HCT116 (cell line): Measurements from ENCODE around the gene ESRRG. TPM values are rescaled to one million over a fixed set of nuclear protein-coding genes. Genes with fewer than 3 reads are reported as not detected.

Experiments
- ATAC-seq: fragments of 200-7000 bp; cut with Tn5 transposase; 2 replicates; pipeline ENCODE4 v1.9.1; 2020; ENCODE audit warnings: mild to moderate bottlenecking, moderate library complexity
- BruUV-seq: library from RNA; stranded (reverse); fragments of 400-500 nt; replicated peaks from 2 replicates; lab custom pipeline; 2021; lab: Mats Ljungman, UMichigan
- CTCF ChIA-PET: fragments of 300-600 bp; sonication (Branson Sonifier 250); formaldehyde crosslinking; loops from one replicate; lab custom pipeline; 2021; ENCODE audit warnings: antibody characterized with exemption; lab: Charles Lee
- POLR2A ChIA-PET: fragments of 300-600, 350-600 bp; sonication (Branson Sonifier 250); formaldehyde crosslinking; loops from one replicate; lab custom pipeline; 2021; ENCODE audit warnings: antibody characterized with exemption; lab: Charles Lee
- RAD21 ChIA-PET, 2 experiments: fragments of 300-600 bp; sonication (Branson Sonifier 250); formaldehyde crosslinking; loops; one replicate each; lab custom pipeline; 2023; ENCODE audit warnings: low total read pairs in 2 of 2; ENCODE audit not compliant: uncharacterized antibody in 2 of 2, unreplicated experiment in 2 of 2, low non-redundant PET in 1 of 2; lab: Charles Lee
- DNase-seq: peaks from one replicate; pipeline ENCODE4 v3.0.0-alpha.2; 2010; ENCODE audit warnings: low read depth, low spot score
- H2AFZ ChIP-seq: fragments of 200-600 bp; shearing (Covaris generic), sonication (generic); 2 replicates; pipeline ENCODE4 v1.6.1; 2017; ENCODE audit warnings: low read depth, mixed run types, mixed read lengths, antibody characterized with exemption, low read length; ENCODE audit not compliant: poor library complexity, severe bottlenecking
- H3K27ac ChIP-seq: 2 replicates; pipeline ENCODE4 v1.5.1; 2012; ENCODE audit warnings: low read depth, low read length
- H3K27me3 ChIP-seq: fragments of 200-600 bp; sonication (generic); 2 replicates; pipeline ENCODE4 v1.6.1; 2016; ENCODE audit warnings: mixed run types, low read length, mixed read lengths; ENCODE audit not compliant: insufficient read depth
- H3K36me3 ChIP-seq, 2 experiments: fragments of 200-500 bp in 1 of 2; fragments of 200-600 bp in 1 of 2; sonication (Bioruptor generic) in 1 of 2; sonication (generic) in 1 of 2; 2 replicates each; pipeline versions ENCODE4 v1.5.1 to v1.6.1; 2014 to 2016; ENCODE audit warnings: low read length in 2 of 2, inconsistent platforms in 1 of 2, mixed read lengths in 1 of 2, mixed run types in 1 of 2; ENCODE audit not compliant: insufficient read depth in 2 of 2, control insufficient read depth in 1 of 2
- H3K4me1 ChIP-seq, 2 experiments: fragments of 200-600 bp in 1 of 2; sonication (generic) in 1 of 2; 2 replicates each; pipeline versions ENCODE4 v1.5.1 to v1.6.1; 2012 to 2017; ENCODE audit warnings: low read length in 2 of 2, inconsistent platforms in 1 of 2, mild to moderate bottlenecking in 1 of 2, mixed read lengths in 1 of 2, mixed run types in 1 of 2, moderate library complexity in 1 of 2; ENCODE audit not compliant: insufficient read depth in 2 of 2, control insufficient read depth in 1 of 2
- H3K4me2 ChIP-seq: fragments of 200-600 bp; sonication (generic); 2 replicates; pipeline ENCODE4 v1.6.1; 2017; ENCODE audit warnings: mixed run types, low read length, mixed read lengths
- H3K4me3 ChIP-seq, 2 experiments: fragments of 200-600 bp in 1 of 2; sonication (generic) in 1 of 2; replicated peaks in 1 of 2; 2 replicates each; pipeline ENCODE4 v1.5.1; 2011 to 2016; ENCODE audit warnings: low read length in 2 of 2, control low read depth in 1 of 2, low read depth in 1 of 2, mild to moderate bottlenecking in 1 of 2, mixed read lengths in 1 of 2, mixed run types in 1 of 2
- H3K79me2 ChIP-seq: fragments of 200-600 bp; sonication (generic); 2 replicates; pipeline ENCODE4 v1.6.1; 2017; ENCODE audit warnings: mild to moderate bottlenecking, mixed run types, low read length, moderate library complexity, mixed read lengths; ENCODE audit not compliant: insufficient read depth
- H3K9ac ChIP-seq: fragments of 200-600 bp; sonication (generic); 2 replicates; pipeline ENCODE4 v1.6.1; 2016; ENCODE audit warnings: low read length, mixed read lengths
- H3K9me2 ChIP-seq: fragments of 200-600 bp; sonication (generic), shearing (Covaris generic); 2 replicates; pipeline ENCODE4 v1.6.1; 2017; ENCODE audit warnings: mixed run types, mild to moderate bottlenecking, moderate library complexity; ENCODE audit not compliant: insufficient read depth
- H3K9me3 ChIP-seq, 2 experiments: fragments of 200-500 bp in 1 of 2; fragments of 200-600 bp in 1 of 2; sonication (Bioruptor generic) in 1 of 2; sonication (generic) in 1 of 2; 2 replicates each; pipeline ENCODE4 v1.6.1; 2014 to 2017; ENCODE audit warnings: low read length in 2 of 2, mixed read lengths in 2 of 2, inconsistent platforms in 1 of 2, low read depth in 1 of 2, mild to moderate bottlenecking in 1 of 2, mixed run types in 1 of 2, moderate library complexity in 1 of 2; ENCODE audit not compliant: control insufficient read depth in 1 of 2, insufficient read depth in 1 of 2
- H4K20me1 ChIP-seq: fragments of 200-600 bp; sonication (generic), shearing (Covaris generic); 2 replicates; pipeline ENCODE4 v1.6.1; 2017; ENCODE audit warnings: mixed run types, mild to moderate bottlenecking, moderate library complexity; ENCODE audit not compliant: insufficient read depth
- EGR1 ChIP-seq: IDR thresholded peaks from 2 replicates; pipeline ENCODE4 v1.6.1; 2012; ENCODE audit warnings: low read depth
- ELF1 ChIP-seq: IDR thresholded peaks from 2 replicates; pipeline ENCODE4 v1.6.1; 2012; ENCODE audit warnings: low read depth, borderline replicate concordance
- EZH2phosphoT487 ChIP-seq: fragments of 200-600 bp; IDR thresholded peaks from 2 replicates; pipeline ENCODE4 v1.6.1; 2018; ENCODE audit warnings: antibody characterized with exemption, borderline replicate concordance
- SRF ChIP-seq: IDR thresholded peaks from 2 replicates; pipeline ENCODE4 v1.6.1; 2012; ENCODE audit warnings: low read depth
- TCF7L2 ChIP-seq: IDR thresholded peaks from 2 replicates; pipeline ENCODE4 v1.7.0; 2011; ENCODE audit warnings: borderline replicate concordance, inconsistent platforms; ENCODE audit not compliant: insufficient read depth, insufficient read length; ENCODE audit errors: extremely low read depth
- YY1 ChIP-seq: IDR thresholded peaks from 2 replicates; pipeline ENCODE4 v1.6.1; 2011; ENCODE audit warnings: low read length, low read depth, moderate library complexity, mild to moderate bottlenecking; ENCODE audit not compliant: insufficient replicate concordance; ENCODE audit errors: extremely low read depth
- ZFX ChIP-seq: fragments of 450-650 bp; IDR thresholded peaks from 2 replicates; pipeline ENCODE4 v1.6.1; 2017
- ZNF274 ChIP-seq: fragments of 200-500 bp; sonication (Bioruptor generic); IDR thresholded peaks from 2 replicates; pipeline ENCODE4 v1.6.1; 2014; ENCODE audit warnings: mild to moderate bottlenecking, low read depth, low read length, inconsistent platforms
- intact Hi-C: fragments of 100-400 bp; cut with micrococcal nuclease; formaldehyde crosslinking; loops from 2 replicates; pipeline ENCODE4 v1.10.0; 2022
- total RNA-seq: library from RNA; stranded (reverse); gene quantifications from one replicate; pipeline ENCODE4 v1.2.1, GENCODE V29; 2021; ENCODE audit not compliant: unreplicated experiment
- TF ChIP-seq, protein P1 (sequence below): IDR thresholded peaks from 2 replicates; pipeline ENCODE4 v1.6.1; 2012
- TF ChIP-seq, protein P2 (sequence below): IDR thresholded peaks from 2 replicates; pipeline ENCODE4 v1.6.1; 2011; ENCODE audit warnings: mild to moderate bottlenecking, low read length, moderate library complexity; ENCODE audit not compliant: insufficient replicate concordance; ENCODE audit errors: extremely low read depth
- TF ChIP-seq, protein P3 (sequence below), 3 experiments: fragments of 200-600 bp in 1 of 3; sonication (generic) in 1 of 3; IDR thresholded peaks in 2 of 3; conservative IDR thresholded peaks in 1 of 3; 2 replicates each; pipeline ENCODE4 v1.5.1; 2012 to 2017; ENCODE audit warnings: low read depth in 2 of 3, low read length in 2 of 3, antibody characterized with exemption in 1 of 3, borderline replicate concordance in 1 of 3, control low read depth in 1 of 3, mild to moderate bottlenecking in 1 of 3, mixed read lengths in 1 of 3, mixed run types in 1 of 3, moderate library complexity in 1 of 3; ENCODE audit not compliant: insufficient read depth in 1 of 3

Gene ESRRG
- total RNA-seq, 1 experiment from 2014 or later, result not detected

DNA sequence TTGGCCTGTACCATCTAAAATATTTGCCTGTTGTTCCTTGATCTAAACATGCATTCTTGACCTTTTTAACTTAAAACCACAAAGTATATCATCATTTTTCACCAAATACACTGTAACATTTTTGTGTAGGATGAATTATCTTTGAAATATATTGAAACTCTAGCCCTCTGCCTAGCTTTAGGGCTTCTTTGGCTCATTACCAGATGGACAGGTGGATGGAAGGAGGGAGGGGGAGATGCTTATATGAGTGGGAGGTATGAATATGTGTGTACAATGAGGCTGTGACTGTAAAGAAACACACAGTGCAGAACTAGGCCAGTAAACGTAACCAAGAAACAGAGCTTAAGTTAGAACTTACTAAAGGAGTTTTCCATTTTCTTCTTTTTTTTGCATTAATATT, 118.5 kb downstream of the ESRRG start:
- no peaks in the 10 kb centered on the region for H3K36me3 ChIP-seq
- no peak overlapping the region for H2AFZ ChIP-seq
- no peaks in the 10 kb centered on the region for H3K27me3 ChIP-seq
- H3K4me2 ChIP-seq, result no peak overlapping the region
- H3K79me2 ChIP-seq, result no peaks in the 10 kb centered on the region
- no peak for TF ChIP-seq SRF
- no peak for TF ChIP-seq EGR1
- TF ChIP-seq YY1, result no peak
- TF ChIP-seq EZH2phosphoT487, result no peak
- TF ChIP-seq, protein P1, sequence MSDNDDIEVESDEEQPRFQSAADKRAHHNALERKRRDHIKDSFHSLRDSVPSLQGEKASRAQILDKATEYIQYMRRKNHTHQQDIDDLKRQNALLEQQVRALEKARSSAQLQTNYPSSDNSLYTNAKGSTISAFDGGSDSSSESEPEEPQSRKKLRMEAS, result no peak
- TF ChIP-seq, protein P2, sequence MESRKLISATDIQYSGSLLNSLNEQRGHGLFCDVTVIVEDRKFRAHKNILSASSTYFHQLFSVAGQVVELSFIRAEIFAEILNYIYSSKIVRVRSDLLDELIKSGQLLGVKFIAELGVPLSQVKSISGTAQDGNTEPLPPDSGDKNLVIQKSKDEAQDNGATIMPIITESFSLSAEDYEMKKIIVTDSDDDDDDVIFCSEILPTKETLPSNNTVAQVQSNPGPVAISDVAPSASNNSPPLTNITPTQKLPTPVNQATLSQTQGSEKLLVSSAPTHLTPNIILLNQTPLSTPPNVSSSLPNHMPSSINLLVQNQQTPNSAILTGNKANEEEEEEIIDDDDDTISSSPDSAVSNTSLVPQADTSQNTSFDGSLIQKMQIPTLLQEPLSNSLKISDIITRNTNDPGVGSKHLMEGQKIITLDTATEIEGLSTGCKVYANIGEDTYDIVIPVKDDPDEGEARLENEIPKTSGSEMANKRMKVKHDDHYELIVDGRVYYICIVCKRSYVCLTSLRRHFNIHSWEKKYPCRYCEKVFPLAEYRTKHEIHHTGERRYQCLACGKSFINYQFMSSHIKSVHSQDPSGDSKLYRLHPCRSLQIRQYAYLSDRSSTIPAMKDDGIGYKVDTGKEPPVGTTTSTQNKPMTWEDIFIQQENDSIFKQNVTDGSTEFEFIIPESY, result no peak
- no peak for TF ChIP-seq ZFX
- TF ChIP-seq ZNF274, result no peak
- TF ChIP-seq, protein P3, sequence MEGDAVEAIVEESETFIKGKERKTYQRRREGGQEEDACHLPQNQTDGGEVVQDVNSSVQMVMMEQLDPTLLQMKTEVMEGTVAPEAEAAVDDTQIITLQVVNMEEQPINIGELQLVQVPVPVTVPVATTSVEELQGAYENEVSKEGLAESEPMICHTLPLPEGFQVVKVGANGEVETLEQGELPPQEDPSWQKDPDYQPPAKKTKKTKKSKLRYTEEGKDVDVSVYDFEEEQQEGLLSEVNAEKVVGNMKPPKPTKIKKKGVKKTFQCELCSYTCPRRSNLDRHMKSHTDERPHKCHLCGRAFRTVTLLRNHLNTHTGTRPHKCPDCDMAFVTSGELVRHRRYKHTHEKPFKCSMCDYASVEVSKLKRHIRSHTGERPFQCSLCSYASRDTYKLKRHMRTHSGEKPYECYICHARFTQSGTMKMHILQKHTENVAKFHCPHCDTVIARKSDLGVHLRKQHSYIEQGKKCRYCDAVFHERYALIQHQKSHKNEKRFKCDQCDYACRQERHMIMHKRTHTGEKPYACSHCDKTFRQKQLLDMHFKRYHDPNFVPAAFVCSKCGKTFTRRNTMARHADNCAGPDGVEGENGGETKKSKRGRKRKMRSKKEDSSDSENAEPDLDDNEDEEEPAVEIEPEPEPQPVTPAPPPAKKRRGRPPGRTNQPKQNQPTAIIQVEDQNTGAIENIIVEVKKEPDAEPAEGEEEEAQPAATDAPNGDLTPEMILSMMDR (IDR thresholded peaks at IDR 0.05 in 2 of 3, conservative IDR thresholded peaks at IDR 0.05 in 1 of 3; ENCODE audit: borderline replicate concordance in 1 of 3, insufficient read depth in 1 of 3, low read depth in 2 of 3, low read length in 2 of 3), result no peak
- no peak for TF ChIP-seq TCF7L2
- TF ChIP-seq ELF1, result no peak
- ChIA-PET POLR2A (no interaction called here), RAD21 (no interaction called here), CTCF (no interaction called here)
- DNase-seq (no peak), ATAC-seq (no peak)
- H3K4me3 ChIP-seq, result no peak overlapping the region
- intact Hi-C loops, result no loop called here
- no peaks in the 10 kb centered on the region for H3K9me2 ChIP-seq
- H4K20me1 ChIP-seq, result no peaks in the 10 kb centered on the region
- no peak overlapping the region for H3K27ac ChIP-seq
- peaks cover 0 to 3% of the 10 kb centered on the region in 2 experiments; a peak in 1 of 4 replicates for H3K9me3 ChIP-seq
- no peaks in the 10 kb centered on the region for H3K4me1 ChIP-seq
- BruUV-seq, result no TSS peak
- no peak overlapping the region for H3K9ac ChIP-seq
